ENCODE data around the gene GLT8D2. TPM values are rescaled to one million over a fixed set of nuclear protein-coding genes. Genes with fewer than 3 reads are reported as not detected.
"Not testable (repeated sequence)": the region's sequence is repeated elsewhere in the genome, so short reads cannot be mapped to it uniquely, and the experiment has no call there.

GLT8D2 gene
- total and polyA plus RNA-seq, 7 experiments from 2014 or later = 0.15 to 0.43 TPM; not detected in 5

DNA sequence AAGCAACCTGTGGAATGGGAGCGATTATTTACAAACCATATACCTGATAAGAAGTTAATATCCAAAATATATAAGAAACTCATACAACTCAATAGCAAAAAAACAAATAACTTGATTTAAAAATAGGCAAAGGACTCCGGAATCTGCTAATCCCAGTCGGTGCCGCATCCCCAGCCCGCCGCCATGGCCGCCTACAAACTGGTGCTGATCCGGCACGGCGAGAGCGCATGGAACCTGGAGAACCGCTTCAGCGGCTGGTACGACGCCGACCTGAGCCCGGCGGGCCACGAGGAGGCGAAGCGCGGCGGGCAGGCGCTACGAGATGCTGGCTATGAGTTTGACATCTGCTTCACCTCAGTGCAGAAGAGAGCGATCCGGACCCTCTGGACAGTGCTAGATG is 19.4 kb downstream of the GLT8D2 start:
- H3K4me1 Mint-ChIP-seq; H3K4me3 ChIP-seq (ENCODE audit: low read length); H3K9me3 Mint-ChIP-seq; DNase-seq; H3K36me3 Mint-ChIP-seq; POLR2A ChIA-PET; intact Hi-C loops (cut with micrococcal nuclease); H3K27ac ChIP-seq (ENCODE audit: low read depth, low read length); CTCF ChIA-PET; H3K36me3 ChIP-seq (ENCODE audit: control insufficient read depth in 2 of 3, insufficient read depth in 3 of 3, low read length in 3 of 3); H3K9me3 ChIP-seq (ENCODE audit: control insufficient read depth in 2 of 3, low read length in 3 of 3); H3K4me3 Mint-ChIP-seq; H3K27ac Mint-ChIP-seq; H3K27me3 ChIP-seq (ENCODE audit: control insufficient read depth in 2 of 2, insufficient read depth in 2 of 2, low read length in 2 of 2); H3K4me1 ChIP-seq (ENCODE audit: control insufficient read depth in 2 of 2, insufficient read depth in 2 of 2, low read length in 2 of 2): not testable (repeated sequence)
- peak; percentile 45 for ATAC-seq
- peaks cover 6 to 32% (median 14%) of the 10 kb centered on the region in 5 donors for H3K27me3 Mint-ChIP-seq

DNA sequence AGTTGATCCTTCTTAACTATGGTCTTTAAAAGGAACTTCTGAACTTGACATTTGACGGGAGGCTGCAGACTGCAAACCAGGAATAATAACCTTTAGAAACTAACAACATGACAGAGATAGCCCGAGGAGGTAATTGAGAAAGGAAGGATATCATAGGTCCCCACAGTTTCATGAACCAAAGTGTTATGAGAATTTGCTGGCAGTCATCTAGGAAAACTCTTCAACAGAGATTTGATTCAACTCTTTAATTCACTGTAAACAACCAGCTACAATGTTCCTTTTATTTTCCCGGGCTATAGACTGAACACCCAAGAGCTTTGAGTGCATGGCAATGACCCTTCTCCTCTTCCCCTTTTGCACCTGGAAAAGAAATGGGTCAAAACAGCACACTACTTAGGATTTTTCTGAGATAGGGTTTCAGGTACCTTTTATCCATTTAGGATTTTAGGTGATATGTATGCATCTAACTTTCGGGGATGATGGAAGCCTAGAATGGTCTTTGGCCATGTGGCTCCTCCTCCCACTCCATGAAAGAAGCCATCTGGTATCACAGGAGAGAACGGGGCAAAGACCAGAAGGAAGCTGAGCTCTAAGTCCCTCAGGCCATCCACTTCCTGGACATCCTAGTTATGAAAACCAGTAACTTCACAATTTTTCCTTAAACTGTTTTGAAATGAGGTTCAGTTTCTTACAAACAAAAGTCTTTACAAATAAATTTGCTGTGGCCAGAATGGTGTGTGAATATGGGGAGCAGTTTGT is 23.0 kb downstream of the GLT8D2 start:
- Mint-ChIP-seq H3K27ac (no peak overlapping the region), H3K36me3 (peaks cover 0 to 3% (median 0%) of the 10 kb centered on the region in 5 donors), H3K9me3 (peaks cover 0 to 7% (median 2%) of the 10 kb centered on the region in 11 donors), H3K4me3 (no peak overlapping the region), H3K4me1 (no peaks in the 10 kb centered on the region), H3K27me3 (peaks cover 0 to 30% (median 10%) of the 10 kb centered on the region in 5 donors)
- Histone ChIP-seq H3K4me3 (ENCODE audit: low read length) (no peak overlapping the region), H3K4me1 (ENCODE audit: control insufficient read depth in 2 of 2, insufficient read depth in 2 of 2, low read length in 2 of 2) (no peaks in the 10 kb centered on the region), H3K9me3 (ENCODE audit: control insufficient read depth in 2 of 3, low read length in 3 of 3) (no peaks in the 10 kb centered on the region), H3K27ac (ENCODE audit: low read depth, low read length) (no peak overlapping the region), H3K27me3 (ENCODE audit: control insufficient read depth in 2 of 2, insufficient read depth in 2 of 2, low read length in 2 of 2) (no peaks in the 10 kb centered on the region), H3K36me3 (ENCODE audit: control insufficient read depth in 2 of 3, insufficient read depth in 3 of 3, low read length in 3 of 3) (no peaks in the 10 kb centered on the region)
- intact Hi-C loops (cut with micrococcal nuclease) = no loop called here
- ATAC-seq (no peak), DNase-seq (no peak)
- ChIA-PET POLR2A (no interaction called here), CTCF (no interaction called here)

DNA sequence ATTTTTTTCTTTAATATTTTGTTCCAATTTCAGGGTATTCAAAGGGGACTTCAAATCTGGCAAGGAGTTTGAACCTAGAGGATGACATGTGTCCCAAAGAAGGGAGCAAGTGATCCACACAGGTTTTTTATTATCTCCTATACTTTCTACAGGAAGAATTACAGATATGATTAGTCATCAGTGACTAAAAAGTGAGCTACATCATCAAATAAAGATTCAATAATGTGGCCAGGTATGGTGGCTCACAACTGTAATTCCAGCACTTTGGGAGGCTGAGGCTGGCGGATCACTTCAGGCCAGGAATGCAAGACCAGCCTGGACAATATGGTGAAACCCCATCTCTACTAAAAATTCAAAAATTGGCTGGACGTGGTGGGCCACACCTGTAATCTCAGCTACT is 24.2 kb downstream of the GLT8D2 start:
- intact Hi-C loops (cut with micrococcal nuclease) = no loop called here
- Histone ChIP-seq H3K36me3 (ENCODE audit: control insufficient read depth in 2 of 3, insufficient read depth in 3 of 3, low read length in 3 of 3) (no peaks in the 10 kb centered on the region), H3K4me3 (ENCODE audit: low read length) (no peak overlapping the region), H3K9me3 (ENCODE audit: control insufficient read depth in 2 of 3, low read length in 3 of 3) (no peaks in the 10 kb centered on the region), H3K27ac (ENCODE audit: low read depth, low read length) (no peak overlapping the region), H3K4me1 (ENCODE audit: control insufficient read depth in 2 of 2, insufficient read depth in 2 of 2, low read length in 2 of 2) (no peaks in the 10 kb centered on the region), H3K27me3 (ENCODE audit: control insufficient read depth in 2 of 2, insufficient read depth in 2 of 2, low read length in 2 of 2) (no peaks in the 10 kb centered on the region)
- DNase-seq (no peak), ATAC-seq (no peak)
- Mint-ChIP-seq H3K4me1 (no peaks in the 10 kb centered on the region), H3K9me3 (peaks cover 0 to 7% (median 2%) of the 10 kb centered on the region in 11 donors), H3K27ac (no peak overlapping the region), H3K27me3 (peaks cover 0 to 36% (median 15%) of the 10 kb centered on the region in 5 donors), H3K36me3 (peaks cover 0 to 3% (median 0%) of the 10 kb centered on the region in 5 donors), H3K4me3 (no peak overlapping the region)
- ChIA-PET POLR2A (no interaction called here), CTCF (no interaction called here)

DNA sequence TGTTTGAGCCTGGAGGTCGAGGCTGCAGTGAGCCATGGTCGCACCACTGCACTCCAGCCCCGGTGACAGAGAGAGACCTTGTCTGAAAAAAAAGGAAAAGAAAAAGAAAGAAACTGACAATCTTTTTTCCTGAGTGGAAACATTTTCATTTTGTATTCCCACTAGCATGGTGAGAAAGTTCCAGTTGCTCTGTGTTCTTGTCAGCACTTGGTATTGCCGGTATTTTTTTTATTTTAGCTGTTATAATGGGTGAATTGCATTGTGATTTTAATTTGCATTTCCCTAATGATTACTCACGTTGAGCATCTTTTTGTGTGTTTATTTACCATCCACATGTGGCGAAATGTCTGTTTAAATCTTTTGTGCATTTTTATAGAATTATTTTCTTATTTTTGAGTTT is 25.6 kb downstream of the GLT8D2 start:
- Histone ChIP-seq H3K27me3 (ENCODE audit: control insufficient read depth in 2 of 2, insufficient read depth in 2 of 2, low read length in 2 of 2) (no peaks in the 10 kb centered on the region), H3K36me3 (ENCODE audit: control insufficient read depth in 2 of 3, insufficient read depth in 3 of 3, low read length in 3 of 3) (no peaks in the 10 kb centered on the region), H3K4me1 (ENCODE audit: control insufficient read depth in 2 of 2, insufficient read depth in 2 of 2, low read length in 2 of 2) (no peaks in the 10 kb centered on the region), H3K27ac (ENCODE audit: low read depth, low read length) (no peak overlapping the region), H3K9me3 (ENCODE audit: control insufficient read depth in 2 of 3, low read length in 3 of 3) (no peaks in the 10 kb centered on the region), H3K4me3 (ENCODE audit: low read length) (no peak overlapping the region)
- Mint-ChIP-seq H3K4me3 (no peak overlapping the region), H3K9me3 (peaks cover 0 to 7% (median 3%) of the 10 kb centered on the region in 11 donors), H3K4me1 (no peaks in the 10 kb centered on the region), H3K27ac (no peak overlapping the region), H3K36me3 (peaks cover 0 to 7% (median 0%) of the 10 kb centered on the region in 5 donors), H3K27me3 (peaks cover 9 to 47% (median 25%) of the 10 kb centered on the region in 5 donors)
- no peak for ATAC-seq
- intact Hi-C loops (cut with micrococcal nuclease) = no loop called here
- no peak for DNase-seq
- CTCF ChIA-PET = no interaction called here
- POLR2A ChIA-PET = no interaction called here

DNA sequence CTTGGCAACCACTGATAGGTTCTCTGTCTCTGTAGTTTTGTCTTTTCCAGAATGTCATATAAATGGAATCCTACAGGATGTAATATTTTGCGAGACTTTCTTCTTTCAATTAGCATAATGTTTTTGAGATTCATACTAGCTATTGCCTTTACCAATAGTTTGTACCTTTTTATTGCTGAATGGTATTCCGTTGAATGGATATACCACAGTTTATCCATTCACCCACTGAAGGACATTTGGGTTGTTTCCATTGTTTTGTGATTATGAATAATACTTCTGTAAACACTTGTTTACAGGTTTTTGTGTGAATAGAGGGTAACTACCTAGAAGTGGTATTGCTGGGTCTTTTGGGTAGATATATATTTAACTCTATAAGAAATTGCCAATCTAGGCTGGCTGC is 26.3 kb downstream of the GLT8D2 start:
- no peak overlapping the region for H3K4me3 ChIP-seq (ENCODE audit: low read length)
- no peaks in the 10 kb centered on the region for H3K4me1 ChIP-seq (ENCODE audit: control insufficient read depth in 2 of 2, insufficient read depth in 2 of 2, low read length in 2 of 2)
- H3K36me3 Mint-ChIP-seq = peaks cover 0 to 7% (median 0%) of the 10 kb centered on the region in 5 donors
- CTCF ChIA-PET = no interaction called here
- peaks cover 9 to 45% (median 28%) of the 10 kb centered on the region in 5 donors for H3K27me3 Mint-ChIP-seq
- H3K36me3 ChIP-seq (ENCODE audit: control insufficient read depth in 2 of 3, insufficient read depth in 3 of 3, low read length in 3 of 3) = no peaks in the 10 kb centered on the region
- no peaks in the 10 kb centered on the region for H3K9me3 ChIP-seq (ENCODE audit: control insufficient read depth in 2 of 3, low read length in 3 of 3)
- no peak overlapping the region for H3K27ac ChIP-seq (ENCODE audit: low read depth, low read length)
- H3K27me3 ChIP-seq (ENCODE audit: control insufficient read depth in 2 of 2, insufficient read depth in 2 of 2, low read length in 2 of 2) = no peaks in the 10 kb centered on the region
- peaks cover 0 to 7% (median 3%) of the 10 kb centered on the region in 11 donors for H3K9me3 Mint-ChIP-seq
- intact Hi-C loops (cut with micrococcal nuclease) = no loop called here
- H3K4me3 Mint-ChIP-seq = no peak overlapping the region
- no peaks in the 10 kb centered on the region for H3K4me1 Mint-ChIP-seq
- DNase-seq (no peak), ATAC-seq (no peak)
- POLR2A ChIA-PET = no interaction called here
- H3K27ac Mint-ChIP-seq = no peak overlapping the region

DNA sequence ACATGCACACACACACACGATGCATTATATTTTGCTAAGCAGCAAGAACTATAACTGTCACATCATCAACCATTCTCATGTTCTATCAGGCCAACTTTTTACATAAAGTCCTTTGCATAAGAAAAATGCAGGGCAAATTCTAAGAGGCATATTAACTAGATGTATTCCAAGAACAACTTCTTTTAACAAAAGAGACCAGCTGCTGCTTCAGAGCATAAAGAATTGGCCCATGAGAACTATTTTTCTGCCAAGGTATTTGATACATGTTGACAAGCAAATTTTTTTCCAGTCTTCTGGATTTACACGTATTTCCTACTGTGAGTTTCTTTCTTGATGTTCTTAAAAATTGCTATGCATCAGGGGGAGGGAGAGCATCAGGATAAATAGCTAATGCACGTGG is 27.2 kb downstream of the GLT8D2 start:
- POLR2A ChIA-PET = interaction anchor here (0.6 kb wide), 1 partner anchor 62 kb away, joined by 4 read pairs; no protein-coding TSS in a partner anchor
- ATAC-seq (no peak), DNase-seq (no peak)
- intact Hi-C loops (cut with micrococcal nuclease) = no loop called here
- Mint-ChIP-seq H3K4me1 (no peaks in the 10 kb centered on the region), H3K9me3 (peaks cover 0 to 7% (median 3%) of the 10 kb centered on the region in 11 donors), H3K4me3 (no peak overlapping the region), H3K27ac (no peak overlapping the region), H3K27me3 (peaks cover 9 to 39% (median 28%) of the 10 kb centered on the region in 5 donors), H3K36me3 (peaks cover 0 to 7% (median 0%) of the 10 kb centered on the region in 5 donors)
- no peak overlapping the region for H3K27ac ChIP-seq (ENCODE audit: low read depth, low read length)
- H3K27me3 ChIP-seq (ENCODE audit: control insufficient read depth in 2 of 2, insufficient read depth in 2 of 2, low read length in 2 of 2) = no peaks in the 10 kb centered on the region
- CTCF ChIA-PET = no interaction called here
- no peaks in the 10 kb centered on the region for H3K4me1 ChIP-seq (ENCODE audit: control insufficient read depth in 2 of 2, insufficient read depth in 2 of 2, low read length in 2 of 2)
- no peak overlapping the region for H3K4me3 ChIP-seq (ENCODE audit: low read length)
- H3K9me3 ChIP-seq (ENCODE audit: control insufficient read depth in 2 of 3, low read length in 3 of 3) = no peaks in the 10 kb centered on the region
- no peaks in the 10 kb centered on the region for H3K36me3 ChIP-seq (ENCODE audit: control insufficient read depth in 2 of 3, insufficient read depth in 3 of 3, low read length in 3 of 3)

DNA sequence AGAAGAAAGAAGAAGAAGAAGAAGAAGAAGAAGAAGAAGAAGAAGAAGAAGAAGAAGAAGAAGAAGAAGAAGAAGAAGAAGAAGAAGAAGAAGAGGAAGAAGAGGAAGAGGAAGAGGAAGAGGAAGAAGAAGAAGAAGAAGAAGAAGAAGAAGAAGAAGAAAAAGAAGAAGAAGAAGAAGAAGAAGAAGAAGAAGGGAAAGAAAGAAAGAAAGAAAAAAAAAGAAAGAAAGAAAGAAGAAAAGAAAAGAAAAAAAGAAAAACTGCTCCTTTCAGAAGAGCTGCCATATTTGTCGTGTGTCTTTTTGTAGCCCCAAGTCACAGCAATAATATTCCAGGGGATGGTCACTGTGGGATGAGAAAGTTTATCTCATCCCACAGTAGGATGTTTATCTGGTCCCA is 28.1 kb downstream of the GLT8D2 start:
- peaks cover 9 to 33% (median 27%) of the 10 kb centered on the region in 5 donors for H3K27me3 Mint-ChIP-seq
- POLR2A ChIA-PET; H3K27ac ChIP-seq (ENCODE audit: low read depth, low read length); H3K27ac Mint-ChIP-seq; H3K4me3 ChIP-seq (ENCODE audit: low read length); CTCF ChIA-PET; ATAC-seq; DNase-seq; H3K4me1 Mint-ChIP-seq; intact Hi-C loops (cut with micrococcal nuclease); H3K36me3 ChIP-seq (ENCODE audit: control insufficient read depth in 2 of 3, insufficient read depth in 3 of 3, low read length in 3 of 3); H3K9me3 Mint-ChIP-seq; H3K9me3 ChIP-seq (ENCODE audit: control insufficient read depth in 2 of 3, low read length in 3 of 3); H3K27me3 ChIP-seq (ENCODE audit: control insufficient read depth in 2 of 2, insufficient read depth in 2 of 2, low read length in 2 of 2); H3K4me1 ChIP-seq (ENCODE audit: control insufficient read depth in 2 of 2, insufficient read depth in 2 of 2, low read length in 2 of 2); H3K4me3 Mint-ChIP-seq; H3K36me3 Mint-ChIP-seq: not testable (repeated sequence)
